ENCODE results near the gene CAPN7.
"Not testable (repeated sequence)": the region's sequence is repeated elsewhere in the genome, so short reads cannot be mapped to it uniquely, and the experiment has no call there.

GRCh38 chr3:15186477-15187164 is 19.4 kb upstream of the CAPN7 start:
- TF ChIP-seq POLR2AphosphoS5 (IDR thresholded peaks at IDR 0.05; ENCODE audit: borderline replicate concordance, low read depth, low read length); EZH2 (IDR thresholded peaks at IDR 0.05); FOXP2 (optimal IDR thresholded peaks at IDR 0.05; ENCODE audit: control extremely low read depth, extremely low read length, insufficient read depth): not testable (repeated sequence)
